ENCODE measurements around the gene NAV2.

Gene NAV2

GRCh38 chr11:19906126-19906525, 193.5 kb downstream of the NAV2 start:
- no peak for DNase-seq (ENCODE audit: low read depth, low spot score)
- TF ChIP-seq EZH2 (IDR thresholded peaks at IDR 0.05) (no peak), FOXP2 (optimal IDR thresholded peaks at IDR 0.05; ENCODE audit: control extremely low read depth, extremely low read length, insufficient read depth) (no peak), POLR2AphosphoS5 (IDR thresholded peaks at IDR 0.05; ENCODE audit: borderline replicate concordance, low read depth, low read length) (no peak)
- H3K9me3 ChIP-seq (ENCODE audit: low read depth, low read length) = no peaks in the 10 kb centered on the region
- no peak overlapping the region for H3K4me3 ChIP-seq
- H3K27ac ChIP-seq = no peak overlapping the region
- H3K9ac ChIP-seq (ENCODE audit: insufficient read length) = no peak overlapping the region
- H3K36me3 ChIP-seq (ENCODE audit: insufficient read depth, low read length) = no peaks in the 10 kb centered on the region

GRCh38 chr11:19907008-19907579, 194.5 kb downstream of the NAV2 start:
- Histone ChIP-seq H3K36me3 (ENCODE audit: insufficient read depth, low read length) (no peaks in the 10 kb centered on the region), H3K9ac (ENCODE audit: insufficient read length) (no peak overlapping the region), H3K9me3 (ENCODE audit: low read depth, low read length) (no peaks in the 10 kb centered on the region), H3K4me3 (no peak overlapping the region), H3K27ac (no peak overlapping the region)
- DNase-seq (ENCODE audit: low read depth, low spot score) = no peak
- TF ChIP-seq POLR2AphosphoS5 (IDR thresholded peaks at IDR 0.05; ENCODE audit: borderline replicate concordance, low read depth, low read length) (no peak), EZH2 (IDR thresholded peaks at IDR 0.05) (no peak), FOXP2 (optimal IDR thresholded peaks at IDR 0.05; ENCODE audit: control extremely low read depth, extremely low read length, insufficient read depth) (no peak)

- H3K9me3 ChIP-seq (ENCODE audit: low read depth, low read length) = no peaks in the 10 kb centered on the region
- H3K27ac ChIP-seq = no peak overlapping the region
- no peak overlapping the region for H3K4me3 ChIP-seq
- no peak for TF ChIP-seq POLR2AphosphoS5 (IDR thresholded peaks at IDR 0.05; ENCODE audit: borderline replicate concordance, low read depth, low read length)
- TF ChIP-seq FOXP2 (optimal IDR thresholded peaks at IDR 0.05; ENCODE audit: control extremely low read depth, extremely low read length, insufficient read depth) = no peak
- TF ChIP-seq EZH2 (IDR thresholded peaks at IDR 0.05) = no peak
- no peak for DNase-seq (ENCODE audit: low read depth, low spot score)
- no peaks in the 10 kb centered on the region for H3K36me3 ChIP-seq (ENCODE audit: insufficient read depth, low read length)
- no peak overlapping the region for H3K9ac ChIP-seq (ENCODE audit: insufficient read length)
Measured at GRCh38 chr11:19907839-19908238, 195.2 kb downstream of the NAV2 start.

- Histone ChIP-seq H3K27ac (no peak overlapping the region), H3K9me3 (ENCODE audit: low read depth, low read length) (no peaks in the 10 kb centered on the region), H3K9ac (ENCODE audit: insufficient read length) (no peak overlapping the region), H3K4me3 (no peak overlapping the region), H3K36me3 (ENCODE audit: insufficient read depth, low read length) (no peaks in the 10 kb centered on the region)
- TF ChIP-seq FOXP2 (optimal IDR thresholded peaks at IDR 0.05; ENCODE audit: control extremely low read depth, extremely low read length, insufficient read depth) (no peak), EZH2 (IDR thresholded peaks at IDR 0.05) (no peak), POLR2AphosphoS5 (IDR thresholded peaks at IDR 0.05; ENCODE audit: borderline replicate concordance, low read depth, low read length) (no peak)
- DNase-seq (ENCODE audit: low read depth, low spot score) = no peak
Measured at GRCh38 chr11:19910931-19911330, 198.3 kb downstream of the NAV2 start.

GRCh38 chr11:19912115-19912957, 199.7 kb downstream of the NAV2 start:
- TF ChIP-seq FOXP2 (optimal IDR thresholded peaks at IDR 0.05; ENCODE audit: control extremely low read depth, extremely low read length, insufficient read depth) (no peak), EZH2 (IDR thresholded peaks at IDR 0.05) (no peak), POLR2AphosphoS5 (IDR thresholded peaks at IDR 0.05; ENCODE audit: borderline replicate concordance, low read depth, low read length) (no peak)
- DNase-seq (ENCODE audit: low read depth, low spot score) = no peak
- Histone ChIP-seq H3K27ac (no peak overlapping the region), H3K9me3 (ENCODE audit: low read depth, low read length) (no peaks in the 10 kb centered on the region), H3K36me3 (ENCODE audit: insufficient read depth, low read length) (no peaks in the 10 kb centered on the region), H3K9ac (ENCODE audit: insufficient read length) (no peak overlapping the region), H3K4me3 (no peak overlapping the region)

- no peak overlapping the region for H3K27ac ChIP-seq
- H3K9ac ChIP-seq (ENCODE audit: insufficient read length) = no peak overlapping the region
- TF ChIP-seq POLR2AphosphoS5 (IDR thresholded peaks at IDR 0.05; ENCODE audit: borderline replicate concordance, low read depth, low read length) = no peak
- TF ChIP-seq EZH2 (IDR thresholded peaks at IDR 0.05) = no peak
- no peak for TF ChIP-seq FOXP2 (optimal IDR thresholded peaks at IDR 0.05; ENCODE audit: control extremely low read depth, extremely low read length, insufficient read depth)
- H3K36me3 ChIP-seq (ENCODE audit: insufficient read depth, low read length) = no peaks in the 10 kb centered on the region
- DNase-seq (ENCODE audit: low read depth, low spot score) = no peak
- no peaks in the 10 kb centered on the region for H3K9me3 ChIP-seq (ENCODE audit: low read depth, low read length)
- no peak overlapping the region for H3K4me3 ChIP-seq
Measured at GRCh38 chr11:19912958-19913892, 200.6 kb downstream of the NAV2 start.

- TF ChIP-seq EZH2 (IDR thresholded peaks at IDR 0.05) = no peak
- no peak for TF ChIP-seq POLR2AphosphoS5 (IDR thresholded peaks at IDR 0.05; ENCODE audit: borderline replicate concordance, low read depth, low read length)
- no peak for TF ChIP-seq FOXP2 (optimal IDR thresholded peaks at IDR 0.05; ENCODE audit: control extremely low read depth, extremely low read length, insufficient read depth)
- Histone ChIP-seq H3K4me3 (no peak overlapping the region), H3K27ac (no peak overlapping the region), H3K9ac (ENCODE audit: insufficient read length) (no peak overlapping the region), H3K9me3 (ENCODE audit: low read depth, low read length) (no peaks in the 10 kb centered on the region), H3K36me3 (ENCODE audit: insufficient read depth, low read length) (no peaks in the 10 kb centered on the region)
- no peak for DNase-seq (ENCODE audit: low read depth, low spot score)
Measured at GRCh38 chr11:19913893-19914249, 201.2 kb downstream of the NAV2 start.

- Histone ChIP-seq H3K27ac (no peak overlapping the region), H3K4me3 (no peak overlapping the region), H3K9me3 (ENCODE audit: low read depth, low read length) (no peaks in the 10 kb centered on the region), H3K36me3 (ENCODE audit: insufficient read depth, low read length) (no peaks in the 10 kb centered on the region), H3K9ac (ENCODE audit: insufficient read length) (no peak overlapping the region)
- no peak for DNase-seq (ENCODE audit: low read depth, low spot score)
- TF ChIP-seq EZH2 (IDR thresholded peaks at IDR 0.05) = no peak
- no peak for TF ChIP-seq FOXP2 (optimal IDR thresholded peaks at IDR 0.05; ENCODE audit: control extremely low read depth, extremely low read length, insufficient read depth)
- no peak for TF ChIP-seq POLR2AphosphoS5 (IDR thresholded peaks at IDR 0.05; ENCODE audit: borderline replicate concordance, low read depth, low read length)
Measured at GRCh38 chr11:19915808-19916207, 203.2 kb downstream of the NAV2 start.

Measured in SK-N-MC (cell line).